Ovary (tissue), 3 donors: Measurements from ENCODE around the gene B3GNT7.

ENCODE experiments used
- EP300 ChIP-seq: sonication (generic); formaldehyde crosslinking; IDR thresholded peaks from one replicate; pipeline ENCODE4 v1.6.1; 2017; ENCODE audit warnings: antibody characterized with exemption
- POLR2A ChIP-seq: fragments of 450-650 bp; IDR thresholded peaks from one replicate; pipeline ENCODE4 v1.6.1; 2017; ENCODE audit warnings: antibody characterized with exemption, mild to moderate bottlenecking, moderate library complexity
- TF ChIP-seq, protein P1 (sequence below), 3 donors: fragments of 450-650 bp in 2 of 3; fragments of 200-600 bp in 1 of 3; IDR thresholded peaks; one replicate each; pipeline versions ENCODE4 v1.5.1 to v1.8.0; 2016 to 2022; ENCODE audit warnings: antibody characterized with exemption in 3 of 3, mild to moderate bottlenecking in 1 of 3
- donor health status: DM: no; HTN: no; CAD: no.

DNA sequence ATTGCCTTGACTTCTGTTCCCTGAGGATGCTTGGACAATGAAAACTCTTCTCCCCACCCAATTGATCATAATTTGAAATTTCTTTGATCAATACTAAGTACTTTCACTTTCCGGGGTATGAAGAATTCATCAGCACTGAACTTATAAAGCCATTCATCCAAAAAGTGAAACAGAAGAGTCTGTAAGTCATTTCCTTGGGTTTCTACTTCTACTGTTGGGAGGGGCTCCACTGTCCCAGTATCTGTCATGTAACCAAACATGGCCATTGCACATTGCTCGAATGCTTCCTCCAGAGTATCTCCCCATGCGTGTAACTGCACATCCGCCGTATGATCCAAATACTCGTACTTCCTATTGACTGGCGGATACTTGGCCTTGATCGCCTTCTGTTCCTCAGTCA lies 38.5 kb downstream of the B3GNT7 start:
- TF ChIP-seq, protein P1, sequence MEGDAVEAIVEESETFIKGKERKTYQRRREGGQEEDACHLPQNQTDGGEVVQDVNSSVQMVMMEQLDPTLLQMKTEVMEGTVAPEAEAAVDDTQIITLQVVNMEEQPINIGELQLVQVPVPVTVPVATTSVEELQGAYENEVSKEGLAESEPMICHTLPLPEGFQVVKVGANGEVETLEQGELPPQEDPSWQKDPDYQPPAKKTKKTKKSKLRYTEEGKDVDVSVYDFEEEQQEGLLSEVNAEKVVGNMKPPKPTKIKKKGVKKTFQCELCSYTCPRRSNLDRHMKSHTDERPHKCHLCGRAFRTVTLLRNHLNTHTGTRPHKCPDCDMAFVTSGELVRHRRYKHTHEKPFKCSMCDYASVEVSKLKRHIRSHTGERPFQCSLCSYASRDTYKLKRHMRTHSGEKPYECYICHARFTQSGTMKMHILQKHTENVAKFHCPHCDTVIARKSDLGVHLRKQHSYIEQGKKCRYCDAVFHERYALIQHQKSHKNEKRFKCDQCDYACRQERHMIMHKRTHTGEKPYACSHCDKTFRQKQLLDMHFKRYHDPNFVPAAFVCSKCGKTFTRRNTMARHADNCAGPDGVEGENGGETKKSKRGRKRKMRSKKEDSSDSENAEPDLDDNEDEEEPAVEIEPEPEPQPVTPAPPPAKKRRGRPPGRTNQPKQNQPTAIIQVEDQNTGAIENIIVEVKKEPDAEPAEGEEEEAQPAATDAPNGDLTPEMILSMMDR (IDR thresholded peaks at IDR 0.05), result no peak
- TF ChIP-seq POLR2A (no peak), EP300 (no peak)
